ENCODE data around the gene AFAP1L2.

The AFAP1L2 gene

GRCh38 chr10:114332301-114333192 lies 71.8 kb downstream of the AFAP1L2 start:
- DNase-seq: no peak

GRCh38 chr10:114329634-114330365 lies 74.5 kb downstream of the AFAP1L2 start:
- no peak for DNase-seq

DNA sequence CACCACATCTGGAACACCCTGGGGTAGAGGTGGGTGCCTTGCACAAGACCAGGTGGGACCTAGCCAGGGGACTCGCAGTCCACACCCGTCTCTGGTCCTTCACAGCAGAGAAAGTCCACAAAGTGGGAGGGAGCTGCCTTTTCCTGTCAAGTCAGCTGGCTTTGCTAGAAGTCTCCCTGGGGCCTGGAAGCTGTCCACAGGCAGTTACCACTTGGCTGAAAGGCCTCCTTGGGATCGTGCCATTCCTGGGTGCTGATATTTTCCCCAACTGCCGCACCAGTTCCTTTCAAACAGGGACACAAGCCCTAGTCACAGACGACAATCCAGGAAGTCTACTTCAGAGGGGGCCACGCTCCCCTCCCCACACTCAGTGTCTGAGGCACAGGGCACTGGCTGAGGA lies 75.4 kb downstream of the AFAP1L2 start:
- no peak for DNase-seq

GRCh38 chr10:114328441-114328812 lies 75.9 kb downstream of the AFAP1L2 start:
- no peak for DNase-seq

- no peak for DNase-seq
Measured at GRCh38 chr10:114327537-114328440, 76.5 kb downstream of the AFAP1L2 start.

GRCh38 chr10:114326795-114327194 lies 77.5 kb downstream of the AFAP1L2 start:
- no peak for DNase-seq

DNA sequence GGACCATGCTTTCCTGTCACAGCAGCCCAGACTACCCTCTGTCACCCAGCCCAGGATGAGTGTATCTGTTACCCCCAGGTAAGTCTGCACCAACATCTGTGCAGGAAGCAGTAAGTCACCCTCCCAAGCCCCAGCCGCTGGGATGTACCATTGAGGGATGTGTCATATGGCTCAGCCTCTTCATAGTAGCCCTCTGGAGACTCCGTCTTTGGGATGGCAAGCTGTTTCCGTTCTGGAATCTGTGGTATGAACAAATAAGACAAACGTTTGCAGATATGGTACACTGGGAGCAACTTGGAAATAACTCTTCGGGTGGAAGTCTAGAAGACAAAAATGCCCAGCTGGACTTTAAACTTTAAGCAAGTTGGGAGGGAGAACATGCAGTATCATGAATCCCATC lies 81.3 kb downstream of the AFAP1L2 start:
- no peak for DNase-seq

GRCh38 chr10:114322344-114322743 lies 82.0 kb downstream of the AFAP1L2 start:
- DNase-seq: no peak

DNA sequence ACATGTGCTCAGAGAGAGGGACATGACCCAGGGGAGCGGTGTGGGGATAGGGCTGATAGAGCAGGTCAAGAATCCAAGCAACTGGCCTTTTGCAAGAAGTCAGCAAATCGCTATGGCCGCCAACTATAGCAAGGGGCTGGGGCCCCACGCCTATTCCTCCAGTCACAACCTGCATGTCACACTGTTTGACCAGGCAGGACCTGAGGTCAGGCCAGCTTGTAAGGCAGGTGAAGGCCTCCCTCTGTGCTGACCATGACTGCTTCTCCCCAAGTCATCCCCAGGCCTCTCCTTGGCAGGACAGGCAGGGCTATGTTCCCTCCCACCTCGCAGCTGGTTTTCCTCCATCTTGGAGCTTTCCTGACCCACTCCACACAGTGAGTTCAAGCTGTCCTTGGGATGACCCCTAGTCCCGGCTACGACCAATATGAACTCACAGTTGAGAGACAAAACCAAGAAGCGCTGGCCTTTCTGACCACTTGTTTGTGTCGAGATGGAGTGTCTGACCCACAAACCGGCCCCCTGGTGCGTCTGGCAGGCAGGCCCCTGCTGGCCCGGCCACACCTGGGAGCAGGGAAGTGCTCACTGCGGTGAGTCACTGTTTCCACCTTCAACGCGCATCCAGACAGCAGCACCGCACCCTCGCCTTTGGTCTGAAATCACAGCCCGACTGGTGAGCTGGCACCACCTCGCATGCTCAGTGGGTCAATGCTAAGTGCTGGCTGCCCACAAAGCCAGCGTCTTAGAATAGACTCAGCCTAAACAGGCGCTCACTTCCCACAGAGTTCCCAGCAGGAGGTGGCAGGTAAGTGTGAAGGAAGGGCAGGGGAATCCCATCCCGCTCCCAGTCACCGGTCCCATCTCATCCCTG lies 83.8 kb downstream of the AFAP1L2 start:
- no peak for DNase-seq

DNA sequence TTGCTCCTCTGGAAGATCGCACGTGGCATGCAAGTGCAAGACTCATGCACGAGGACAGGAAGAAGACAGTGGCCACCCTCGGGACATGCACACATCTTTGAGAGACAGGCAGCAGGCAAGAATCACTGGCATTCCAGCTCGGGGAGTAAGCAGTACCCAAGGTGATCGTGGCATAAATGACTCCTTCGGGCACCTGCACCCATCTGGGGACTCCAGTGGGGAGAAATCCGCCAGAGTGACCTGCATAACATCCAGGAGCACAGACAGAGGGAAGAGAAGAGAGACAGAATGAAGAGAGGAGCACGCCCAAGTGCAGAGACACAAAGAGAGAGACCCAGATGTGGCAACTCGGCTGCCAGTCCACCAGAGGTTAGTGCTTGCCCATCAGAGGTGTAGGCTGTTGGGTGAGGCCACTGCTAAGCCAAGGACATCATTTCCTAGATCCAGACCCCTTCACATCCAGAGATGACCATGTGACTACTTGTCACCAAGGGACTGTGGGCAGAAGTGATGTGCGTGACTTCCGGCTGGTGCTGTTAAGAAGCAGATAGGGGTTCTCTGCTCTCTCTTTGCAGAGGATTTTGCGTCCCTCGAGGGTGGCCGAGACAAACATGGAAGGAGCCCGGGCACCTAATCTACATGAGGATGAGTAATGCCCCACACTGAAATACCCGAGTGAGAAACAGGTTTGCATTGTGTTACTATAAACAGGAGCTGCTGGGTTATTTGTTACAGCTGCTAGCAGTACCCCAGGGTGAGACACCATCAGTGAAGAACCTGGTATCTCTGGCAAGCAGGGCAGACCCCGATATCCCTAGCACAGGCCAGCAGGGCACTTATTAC lies 84.7 kb downstream of the AFAP1L2 start:
- DNase-seq: no peak

DNA sequence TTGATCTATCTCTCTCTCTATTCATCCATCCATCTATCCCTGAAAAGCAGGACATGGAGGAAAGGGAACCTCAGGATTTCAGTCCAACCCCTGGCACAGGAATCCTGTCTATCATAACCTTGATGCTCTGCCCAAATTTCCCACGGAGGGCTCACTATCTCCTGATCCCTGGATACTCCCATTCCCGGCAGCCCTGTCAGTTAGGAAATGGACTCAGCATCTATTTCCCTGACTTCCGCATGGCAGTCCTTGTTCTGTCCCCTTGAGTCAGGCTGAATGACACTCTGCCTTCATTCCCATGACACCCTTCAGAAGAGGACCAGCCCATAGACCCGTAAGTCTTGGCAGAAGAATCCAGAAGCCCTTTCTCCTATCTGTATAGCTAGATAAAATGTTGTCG lies 87.6 kb downstream of the AFAP1L2 start:
- no peak for DNase-seq

- DNase-seq: no peak
Measured at GRCh38 chr10:114315566-114316420, 88.5 kb downstream of the AFAP1L2 start.

- DNase-seq: no peak
Measured at GRCh38 chr10:114313866-114314265, 90.4 kb downstream of the AFAP1L2 start.

- DNase-seq: no peak
Measured at GRCh38 chr10:114313139-114313538, 91.2 kb downstream of the AFAP1L2 start.

GRCh38 chr10:114311496-114312209 lies 92.6 kb downstream of the AFAP1L2 start:
- DNase-seq: no peak

DNA sequence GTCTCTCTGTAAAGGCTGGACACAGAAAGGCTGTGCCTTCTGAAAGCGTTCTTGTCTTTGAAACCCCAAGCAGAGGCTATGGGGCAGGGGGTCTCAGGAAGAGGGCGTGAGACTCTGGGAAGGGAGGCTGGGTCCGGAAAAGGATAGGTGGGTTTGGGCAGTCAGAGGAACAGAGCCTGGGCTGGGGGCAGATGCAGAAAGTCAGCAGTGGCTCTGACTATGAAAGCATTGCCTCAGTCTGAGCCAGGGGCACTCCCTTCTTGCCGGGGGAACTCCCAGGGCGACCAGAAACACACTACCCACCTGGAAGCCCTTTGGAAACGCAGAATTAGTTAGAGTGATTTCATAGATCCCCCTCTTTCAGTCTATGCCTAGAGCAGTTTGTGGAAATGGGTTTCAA lies 93.3 kb downstream of the AFAP1L2 start:
- DNase-seq: no peak

GRCh38 chr10:114310346-114310745 lies 94.0 kb downstream of the AFAP1L2 start:
- no peak for DNase-seq

DNA sequence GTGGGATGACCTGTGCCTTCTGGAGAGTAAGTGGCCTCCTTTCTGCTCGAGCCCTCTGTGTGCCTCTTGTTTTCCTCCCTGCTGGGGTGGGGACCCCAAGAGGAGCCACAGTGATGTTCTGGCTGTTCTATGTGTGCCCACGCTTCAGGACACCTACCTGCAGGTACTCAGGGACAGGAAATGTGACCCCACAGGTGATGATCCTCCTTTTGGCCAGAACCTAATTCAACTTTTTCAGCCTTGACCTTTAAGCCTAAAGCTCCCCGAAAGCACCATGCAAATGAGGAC lies 95.0 kb downstream of the AFAP1L2 start:
- DNase-seq: no peak

GRCh38 chr10:114308531-114309363 lies 95.6 kb downstream of the AFAP1L2 start:
- DNase-seq: no peak

All from activated CD8-positive, alpha-beta memory T cell treated with anti-CD3 and anti-CD28 coated beads, Interleukin-2, amount 50 U/mL, for 4 hours (primary cell).